GM18907 (cell line): ENCODE results near the gene SYNGR1.

Experiments used
- ATAC-seq: cut with Tn5 transposase; IDR thresholded peaks from one replicate; pipeline ENCODE4 v1.9.1; 2021; ENCODE audit warnings: mild to moderate bottlenecking, moderate library complexity; ENCODE audit not compliant: unreplicated experiment

The SYNGR1 gene

GRCh38 chr22:39428597-39429071, 78.8 kb downstream of the SYNGR1 start:
- no peak for ATAC-seq

- no peak for ATAC-seq
Measured at GRCh38 chr22:39429186-39429585, 79.4 kb downstream of the SYNGR1 start.

- ATAC-seq = no peak
Measured at GRCh38 chr22:39429916-39430575, 80.3 kb downstream of the SYNGR1 start.

- ATAC-seq = no peak
Measured at GRCh38 chr22:39430576-39431150, 80.9 kb downstream of the SYNGR1 start.

- no peak for ATAC-seq
Measured at GRCh38 chr22:39431216-39431801, 81.5 kb downstream of the SYNGR1 start.

GRCh38 chr22:39431821-39432251, 82.0 kb downstream of the SYNGR1 start:
- ATAC-seq = no peak

- ATAC-seq = no peak
Measured at GRCh38 chr22:39432361-39432811, 82.6 kb downstream of the SYNGR1 start.

GRCh38 chr22:39433476-39434242, 83.9 kb downstream of the SYNGR1 start:
- no peak for ATAC-seq

GRCh38 chr22:39434243-39434653, 84.5 kb downstream of the SYNGR1 start:
- ATAC-seq = no peak

GRCh38 chr22:39434721-39435120, 84.9 kb downstream of the SYNGR1 start:
- no peak for ATAC-seq
